Measurements from ENCODE around the gene MKX.

Gene MKX

DNA sequence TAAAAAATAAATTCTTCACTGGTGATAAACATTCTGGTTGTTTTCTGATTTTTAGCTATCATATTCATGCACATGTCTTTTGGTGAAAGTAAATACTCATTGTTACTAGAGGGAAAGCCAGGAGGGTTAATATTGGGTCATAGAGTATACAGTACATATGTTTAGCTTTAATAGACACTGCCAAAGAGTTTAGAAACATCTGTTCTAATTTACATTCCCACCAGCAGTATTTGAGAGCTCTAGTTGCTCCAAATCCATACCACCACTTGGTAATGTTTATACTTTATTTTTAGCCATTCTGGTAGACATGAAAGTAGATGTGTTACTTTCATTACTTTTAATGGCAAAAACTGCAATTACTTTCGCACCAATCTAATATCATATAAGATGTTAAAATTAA lies 108.8 kb downstream of the MKX start:
- no peak overlapping the region for H3K4me3 ChIP-seq (ENCODE audit: low read length)
- no peak overlapping the region for H2BK5ac ChIP-seq (ENCODE audit: low read length)
- no peak overlapping the region for H3K56ac ChIP-seq (ENCODE audit: low read length)
- H2BK15ac ChIP-seq (replicated peaks; ENCODE audit: low read depth): no peak overlapping the region
- no peak overlapping the region for H3K18ac ChIP-seq (ENCODE audit: low read length)
- no peak overlapping the region for H4K8ac ChIP-seq (ENCODE audit: low read depth, low read length)
- no peak overlapping the region for H4K5ac ChIP-seq (ENCODE audit: low read length)
- H3K4me1 ChIP-seq (ENCODE audit: control insufficient read depth, low read depth, low read length): no peaks in the 10 kb centered on the region
- no peak overlapping the region for H3K23ac ChIP-seq (ENCODE audit: low read length)
- no peak overlapping the region for H3K4me2 ChIP-seq (ENCODE audit: low read length)
- H3K79me1 ChIP-seq (ENCODE audit: low read length): no peaks in the 10 kb centered on the region
- no peak overlapping the region for H2BK120ac ChIP-seq (ENCODE audit: low read depth, low read length)
- H3K79me2 ChIP-seq (ENCODE audit: control insufficient read depth, insufficient read depth, low read length): no peaks in the 10 kb centered on the region
- H3K27ac ChIP-seq (ENCODE audit: low read depth, low read length): no peak overlapping the region
- no peaks in the 10 kb centered on the region for H3K27me3 ChIP-seq (ENCODE audit: insufficient read depth, low read length, poor library complexity)
- no peak for DNase-seq
- no peaks in the 10 kb centered on the region for H3K36me3 ChIP-seq (ENCODE audit: control insufficient read depth, insufficient read depth, low read length)
- H3K9ac ChIP-seq (ENCODE audit: low read length): no peak overlapping the region
- H3K4ac ChIP-seq (ENCODE audit: low read depth, low read length): no peak overlapping the region
- no CpG with 5 or more reads among the region's 1 CpG for WGBS (ENCODE audit: extremely low coverage, insufficient coverage, low lambda C conversion rate)
- no peak overlapping the region for H2AK5ac ChIP-seq (ENCODE audit: low read length)

DNA sequence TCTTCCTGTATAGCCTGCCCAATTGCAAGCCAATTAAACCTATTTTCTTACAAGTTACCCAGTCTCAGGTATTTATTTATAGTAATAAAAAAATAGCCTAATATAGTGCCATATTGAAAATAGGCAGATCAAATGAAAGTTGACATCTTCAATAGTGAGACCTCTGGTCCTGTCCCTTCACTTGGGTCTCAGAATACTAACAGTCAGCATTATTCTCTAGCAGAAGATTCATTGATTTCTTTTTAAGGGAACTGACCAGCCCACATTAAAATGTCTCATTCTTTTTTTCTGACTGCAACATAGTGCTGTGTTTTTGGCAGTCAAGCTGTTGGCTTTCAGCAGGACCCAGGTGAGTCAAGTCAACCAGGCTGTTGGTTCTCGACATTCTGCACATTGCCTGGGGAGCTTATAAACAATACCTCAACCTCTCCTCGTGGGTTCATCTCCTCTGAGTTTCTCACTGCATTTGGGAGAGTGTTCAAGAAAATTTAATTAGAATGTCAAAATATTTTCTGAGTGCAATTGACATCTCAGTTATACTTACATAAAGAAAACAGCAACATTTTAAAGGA lies 109.8 kb downstream of the MKX start:
- H3K79me2 ChIP-seq (ENCODE audit: control insufficient read depth, insufficient read depth, low read length): no peaks in the 10 kb centered on the region
- H4K8ac ChIP-seq (ENCODE audit: low read depth, low read length): no peak overlapping the region
- no peak overlapping the region for H3K27ac ChIP-seq (ENCODE audit: low read depth, low read length)
- no peaks in the 10 kb centered on the region for H3K79me1 ChIP-seq (ENCODE audit: low read length)
- no peak for DNase-seq
- H3K4me1 ChIP-seq (ENCODE audit: control insufficient read depth, low read depth, low read length): no peaks in the 10 kb centered on the region
- H3K56ac ChIP-seq (ENCODE audit: low read length): no peak overlapping the region
- H3K36me3 ChIP-seq (ENCODE audit: control insufficient read depth, insufficient read depth, low read length): no peaks in the 10 kb centered on the region
- H2BK120ac ChIP-seq (ENCODE audit: low read depth, low read length): no peak overlapping the region
- H3K4me2 ChIP-seq (ENCODE audit: low read length): no peak overlapping the region
- no peak overlapping the region for H3K23ac ChIP-seq (ENCODE audit: low read length)
- no peak overlapping the region for H2BK15ac ChIP-seq (replicated peaks; ENCODE audit: low read depth)
- H3K4ac ChIP-seq (ENCODE audit: low read depth, low read length): no peak overlapping the region
- no peak overlapping the region for H4K5ac ChIP-seq (ENCODE audit: low read length)
- no peak overlapping the region for H2BK5ac ChIP-seq (ENCODE audit: low read length)
- no CpG with 5 or more reads among the region's 2 CpGs for WGBS (ENCODE audit: extremely low coverage, insufficient coverage, low lambda C conversion rate)
- H2AK5ac ChIP-seq (ENCODE audit: low read length): no peak overlapping the region
- no peak overlapping the region for H3K4me3 ChIP-seq (ENCODE audit: low read length)
- no peak overlapping the region for H3K9ac ChIP-seq (ENCODE audit: low read length)
- no peaks in the 10 kb centered on the region for H3K27me3 ChIP-seq (ENCODE audit: insufficient read depth, low read length, poor library complexity)
- H3K18ac ChIP-seq (ENCODE audit: low read length): no peak overlapping the region

DNA sequence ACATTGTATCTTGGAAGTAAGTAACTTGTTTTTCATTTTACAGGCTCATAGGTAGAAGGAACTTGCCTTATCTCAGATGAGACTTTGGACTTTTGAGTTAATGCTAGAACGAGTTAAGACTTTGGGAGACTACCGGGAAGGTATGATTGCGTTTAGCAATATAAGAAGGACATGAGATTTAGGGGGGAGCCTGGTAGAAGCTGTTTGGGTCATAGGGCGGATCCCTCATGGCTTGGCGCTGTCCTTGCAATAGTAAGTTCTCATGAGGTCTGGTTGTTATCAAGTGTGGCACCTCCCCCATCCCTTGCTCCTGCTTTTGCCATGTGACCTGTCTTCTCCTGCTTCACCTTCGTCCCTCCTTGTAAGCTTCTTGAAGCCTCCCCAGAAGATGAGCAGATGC lies 110.3 kb downstream of the MKX start:
- no peaks in the 10 kb centered on the region for H3K27me3 ChIP-seq (ENCODE audit: insufficient read depth, low read length, poor library complexity)
- no peaks in the 10 kb centered on the region for H3K79me1 ChIP-seq (ENCODE audit: low read length)
- no peak for DNase-seq
- no peak overlapping the region for H3K4me2 ChIP-seq (ENCODE audit: low read length)
- no peak overlapping the region for H3K23ac ChIP-seq (ENCODE audit: low read length)
- H3K18ac ChIP-seq (ENCODE audit: low read length): no peak overlapping the region
- no peak overlapping the region for H4K5ac ChIP-seq (ENCODE audit: low read length)
- no peak overlapping the region for H2BK15ac ChIP-seq (replicated peaks; ENCODE audit: low read depth)
- H3K4me3 ChIP-seq (ENCODE audit: low read length): no peak overlapping the region
- H4K8ac ChIP-seq (ENCODE audit: low read depth, low read length): no peak overlapping the region
- no peaks in the 10 kb centered on the region for H3K36me3 ChIP-seq (ENCODE audit: control insufficient read depth, insufficient read depth, low read length)
- no peak overlapping the region for H3K56ac ChIP-seq (ENCODE audit: low read length)
- H2BK5ac ChIP-seq (ENCODE audit: low read length): no peak overlapping the region
- no peak overlapping the region for H2AK5ac ChIP-seq (ENCODE audit: low read length)
- no peaks in the 10 kb centered on the region for H3K4me1 ChIP-seq (ENCODE audit: control insufficient read depth, low read depth, low read length)
- WGBS (ENCODE audit: extremely low coverage, insufficient coverage, low lambda C conversion rate): no CpG with 5 or more reads among the region's 6 CpGs
- H2BK120ac ChIP-seq (ENCODE audit: low read depth, low read length): no peak overlapping the region
- H3K4ac ChIP-seq (ENCODE audit: low read depth, low read length): no peak overlapping the region
- H3K9ac ChIP-seq (ENCODE audit: low read length): no peak overlapping the region
- H3K27ac ChIP-seq (ENCODE audit: low read depth, low read length): no peak overlapping the region
- H3K79me2 ChIP-seq (ENCODE audit: control insufficient read depth, insufficient read depth, low read length): no peaks in the 10 kb centered on the region

DNA sequence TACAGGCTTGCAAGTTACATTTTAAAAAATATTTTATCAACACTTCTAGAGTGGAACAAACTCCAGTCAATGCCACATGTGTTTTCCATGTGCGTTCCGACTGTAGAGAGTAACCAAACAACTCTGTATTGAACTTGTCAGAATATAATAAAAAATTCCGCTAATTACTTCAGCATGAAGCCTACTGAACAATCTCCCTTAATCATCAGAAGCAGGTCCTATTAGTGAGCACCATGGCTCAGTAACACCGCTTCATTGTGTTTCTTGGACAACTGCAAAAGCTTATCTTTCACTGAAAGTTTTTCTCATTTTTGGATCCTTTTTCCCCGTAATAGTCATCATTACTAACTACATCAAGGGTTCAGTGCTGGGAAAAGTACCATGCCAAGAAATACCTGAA lies 117.0 kb downstream of the MKX start:
- H3K79me2 ChIP-seq (ENCODE audit: control insufficient read depth, insufficient read depth, low read length): no peaks in the 10 kb centered on the region
- no CpG with 5 or more reads among the region's 5 CpGs for WGBS (ENCODE audit: extremely low coverage, insufficient coverage, low lambda C conversion rate)
- H3K18ac ChIP-seq (ENCODE audit: low read length): no peak overlapping the region
- no peaks in the 10 kb centered on the region for H3K36me3 ChIP-seq (ENCODE audit: control insufficient read depth, insufficient read depth, low read length)
- no peak overlapping the region for H2BK5ac ChIP-seq (ENCODE audit: low read length)
- no peak overlapping the region for H2BK120ac ChIP-seq (ENCODE audit: low read depth, low read length)
- H3K56ac ChIP-seq (ENCODE audit: low read length): no peak overlapping the region
- no peak overlapping the region for H3K4ac ChIP-seq (ENCODE audit: low read depth, low read length)
- no peaks in the 10 kb centered on the region for H3K27me3 ChIP-seq (ENCODE audit: insufficient read depth, low read length, poor library complexity)
- no peak overlapping the region for H2BK15ac ChIP-seq (replicated peaks; ENCODE audit: low read depth)
- H2AK5ac ChIP-seq (ENCODE audit: low read length): no peak overlapping the region
- no peak overlapping the region for H4K8ac ChIP-seq (ENCODE audit: low read depth, low read length)
- H3K23ac ChIP-seq (ENCODE audit: low read length): no peak overlapping the region
- H3K4me2 ChIP-seq (ENCODE audit: low read length): no peak overlapping the region
- DNase-seq: no peak
- H3K4me1 ChIP-seq (ENCODE audit: control insufficient read depth, low read depth, low read length): peaks cover 8% of the 10 kb centered on the region
- no peak overlapping the region for H3K9ac ChIP-seq (ENCODE audit: low read length)
- H3K4me3 ChIP-seq (ENCODE audit: low read length): no peak overlapping the region
- H3K27ac ChIP-seq (ENCODE audit: low read depth, low read length): no peak overlapping the region
- H4K5ac ChIP-seq (ENCODE audit: low read length): no peak overlapping the region
- H3K79me1 ChIP-seq (ENCODE audit: low read length): no peaks in the 10 kb centered on the region

DNA sequence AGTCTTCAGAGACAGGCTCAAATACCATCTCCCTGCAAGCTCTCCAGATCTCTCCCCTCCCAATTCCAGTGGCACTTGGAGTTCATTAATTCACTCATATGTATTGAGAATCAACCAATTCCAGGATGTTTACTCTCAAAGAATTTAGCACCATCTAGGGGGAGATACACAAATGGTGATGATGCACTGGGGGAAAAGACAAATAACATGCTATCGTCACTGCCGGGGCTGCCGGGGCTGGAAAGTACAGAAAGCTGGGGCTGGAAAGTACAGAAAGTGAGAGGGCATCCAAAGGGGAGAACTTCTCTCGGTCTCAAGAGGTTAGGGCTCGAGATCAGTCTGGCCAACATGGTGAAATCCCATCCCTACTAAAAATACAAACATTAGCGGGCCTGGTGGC lies 118.7 kb downstream of the MKX start:
- H4K5ac ChIP-seq (ENCODE audit: low read length): no peak overlapping the region
- no peaks in the 10 kb centered on the region for H3K27me3 ChIP-seq (ENCODE audit: insufficient read depth, low read length, poor library complexity)
- no peaks in the 10 kb centered on the region for H3K79me1 ChIP-seq (ENCODE audit: low read length)
- H3K56ac ChIP-seq (ENCODE audit: low read length): no peak overlapping the region
- no peak overlapping the region for H3K23ac ChIP-seq (ENCODE audit: low read length)
- peak; percentile 66 for DNase-seq
- H3K4me1 ChIP-seq (ENCODE audit: control insufficient read depth, low read depth, low read length): peaks cover 8% of the 10 kb centered on the region
- WGBS (ENCODE audit: extremely low coverage, insufficient coverage, low lambda C conversion rate): no CpG with 5 or more reads among the region's 6 CpGs
- no peak overlapping the region for H3K18ac ChIP-seq (ENCODE audit: low read length)
- no peaks in the 10 kb centered on the region for H3K79me2 ChIP-seq (ENCODE audit: control insufficient read depth, insufficient read depth, low read length)
- no peak overlapping the region for H2BK15ac ChIP-seq (replicated peaks; ENCODE audit: low read depth)
- no peak overlapping the region for H2AK5ac ChIP-seq (ENCODE audit: low read length)
- H3K4me3 ChIP-seq (ENCODE audit: low read length): no peak overlapping the region
- no peak overlapping the region for H2BK120ac ChIP-seq (ENCODE audit: low read depth, low read length)
- H3K4ac ChIP-seq (ENCODE audit: low read depth, low read length): no peak overlapping the region
- H3K4me2 ChIP-seq (ENCODE audit: low read length): no peak overlapping the region
- no peak overlapping the region for H4K8ac ChIP-seq (ENCODE audit: low read depth, low read length)
- no peak overlapping the region for H3K27ac ChIP-seq (ENCODE audit: low read depth, low read length)
- no peak overlapping the region for H3K9ac ChIP-seq (ENCODE audit: low read length)
- H3K36me3 ChIP-seq (ENCODE audit: control insufficient read depth, insufficient read depth, low read length): no peaks in the 10 kb centered on the region
- no peak overlapping the region for H2BK5ac ChIP-seq (ENCODE audit: low read length)

DNA sequence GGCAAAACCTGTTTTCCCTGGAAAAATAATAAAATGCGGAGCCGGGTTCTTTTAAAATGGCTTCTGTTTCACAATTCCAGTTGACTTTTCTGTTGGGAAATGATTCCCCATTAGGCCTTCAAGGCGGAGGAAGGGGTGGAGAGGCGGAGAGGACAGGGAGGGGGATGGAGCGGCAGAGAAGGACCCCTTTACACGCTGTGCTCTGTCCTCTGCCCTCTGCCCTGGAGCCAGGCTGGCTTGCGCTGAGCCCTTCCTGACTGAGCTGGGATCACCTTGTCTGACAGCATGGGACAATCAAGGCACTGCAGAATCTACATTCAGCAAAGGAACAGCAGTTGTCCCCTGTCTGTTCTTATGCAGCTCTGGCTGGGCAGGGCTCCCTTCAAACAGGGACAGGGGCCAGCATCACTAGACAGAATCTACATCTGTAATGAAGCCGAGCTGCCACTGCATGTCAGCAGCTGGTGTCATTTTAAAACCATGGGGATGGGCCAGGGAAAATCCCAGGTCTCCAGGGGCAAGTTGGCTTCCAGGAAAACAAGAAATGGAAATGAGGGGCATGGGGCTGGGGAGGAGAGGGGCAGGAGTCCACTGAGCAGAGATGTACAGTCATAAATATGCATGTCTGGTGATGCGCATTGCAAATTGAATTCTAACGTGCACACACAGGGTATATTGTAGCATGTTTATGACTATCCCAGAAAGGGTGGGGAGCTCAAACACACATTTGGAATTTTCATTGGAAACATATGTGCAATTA lies 120.0 kb downstream of the MKX start:
- no peak overlapping the region for H2BK120ac ChIP-seq (ENCODE audit: low read depth, low read length)
- peaks cover 8% of the 10 kb centered on the region for H3K4me1 ChIP-seq (ENCODE audit: control insufficient read depth, low read depth, low read length)
- H4K5ac ChIP-seq (ENCODE audit: low read length): no peak overlapping the region
- peak; percentile 44 for DNase-seq
- no peak overlapping the region for H2BK5ac ChIP-seq (ENCODE audit: low read length)
- no peak overlapping the region for H2AK5ac ChIP-seq (ENCODE audit: low read length)
- no peak overlapping the region for H3K4ac ChIP-seq (ENCODE audit: low read depth, low read length)
- peak overlapping the region; percentile 80 for H3K56ac ChIP-seq (ENCODE audit: low read length)
- no peaks in the 10 kb centered on the region for H3K79me2 ChIP-seq (ENCODE audit: control insufficient read depth, insufficient read depth, low read length)
- no peaks in the 10 kb centered on the region for H3K79me1 ChIP-seq (ENCODE audit: low read length)
- no peak overlapping the region for H4K8ac ChIP-seq (ENCODE audit: low read depth, low read length)
- H3K36me3 ChIP-seq (ENCODE audit: control insufficient read depth, insufficient read depth, low read length): no peaks in the 10 kb centered on the region
- WGBS (ENCODE audit: extremely low coverage, insufficient coverage, low lambda C conversion rate): no CpG with 5 or more reads among the region's 10 CpGs
- H3K23ac ChIP-seq (ENCODE audit: low read length): no peak overlapping the region
- H3K27me3 ChIP-seq (ENCODE audit: insufficient read depth, low read length, poor library complexity): no peaks in the 10 kb centered on the region
- H3K18ac ChIP-seq (ENCODE audit: low read length): peak overlapping the region; percentile 56
- no peak overlapping the region for H3K4me3 ChIP-seq (ENCODE audit: low read length)
- H3K9ac ChIP-seq (ENCODE audit: low read length): peak overlapping the region; percentile 17
- no peak overlapping the region for H2BK15ac ChIP-seq (replicated peaks; ENCODE audit: low read depth)
- no peak overlapping the region for H3K27ac ChIP-seq (ENCODE audit: low read depth, low read length)
- H3K4me2 ChIP-seq (ENCODE audit: low read length): peak overlapping the region; percentile 15
